WERI-Rb-1 (cell line): Measurements from ENCODE around the gene CCR8.

Experiments used
- DNase-seq: peaks from one replicate; pipeline ENCODE4 v3.0.0-alpha.2; 2020
- H3K27ac ChIP-seq: fragments of 250-450 bp; sonication (Bioruptor Pico); 2 replicates; pipeline ENCODE4 v1.5.1; 2020; ENCODE audit warnings: mild to moderate bottlenecking, moderate library complexity
- H3K27me3 ChIP-seq: fragments of 250-450 bp; sonication (Bioruptor Pico); 2 replicates; pipeline ENCODE4 v1.5.1; 2021; ENCODE audit warnings: mild to moderate bottlenecking, low read depth, moderate library complexity; ENCODE audit not compliant: insufficient read depth, severe bottlenecking
- H3K36me3 ChIP-seq: fragments of 250-450 bp; sonication (Bioruptor Pico); 2 replicates; pipeline ENCODE4 v1.5.1; 2020; ENCODE audit warnings: mild to moderate bottlenecking, moderate library complexity
- H3K4me3 ChIP-seq: 2 replicates; pipeline ENCODE4 v1.5.1; 2011; ENCODE audit warnings: low read depth, mild to moderate bottlenecking, control low read depth, low read length
- H3K9me3 ChIP-seq: fragments of 250-450 bp; sonication (Bioruptor Pico); 2 replicates; pipeline ENCODE4 v1.5.1; 2021; ENCODE audit warnings: mild to moderate bottlenecking, moderate library complexity; ENCODE audit not compliant: severe bottlenecking
- TF ChIP-seq, protein P1 (sequence below): IDR thresholded peaks from 2 replicates; pipeline ENCODE4 v1.5.1; 2011; ENCODE audit warnings: low read depth, mild to moderate bottlenecking, control low read depth, inconsistent platforms, low read length

CCR8 gene, protein sequence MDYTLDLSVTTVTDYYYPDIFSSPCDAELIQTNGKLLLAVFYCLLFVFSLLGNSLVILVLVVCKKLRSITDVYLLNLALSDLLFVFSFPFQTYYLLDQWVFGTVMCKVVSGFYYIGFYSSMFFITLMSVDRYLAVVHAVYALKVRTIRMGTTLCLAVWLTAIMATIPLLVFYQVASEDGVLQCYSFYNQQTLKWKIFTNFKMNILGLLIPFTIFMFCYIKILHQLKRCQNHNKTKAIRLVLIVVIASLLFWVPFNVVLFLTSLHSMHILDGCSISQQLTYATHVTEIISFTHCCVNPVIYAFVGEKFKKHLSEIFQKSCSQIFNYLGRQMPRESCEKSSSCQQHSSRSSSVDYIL

DNA sequence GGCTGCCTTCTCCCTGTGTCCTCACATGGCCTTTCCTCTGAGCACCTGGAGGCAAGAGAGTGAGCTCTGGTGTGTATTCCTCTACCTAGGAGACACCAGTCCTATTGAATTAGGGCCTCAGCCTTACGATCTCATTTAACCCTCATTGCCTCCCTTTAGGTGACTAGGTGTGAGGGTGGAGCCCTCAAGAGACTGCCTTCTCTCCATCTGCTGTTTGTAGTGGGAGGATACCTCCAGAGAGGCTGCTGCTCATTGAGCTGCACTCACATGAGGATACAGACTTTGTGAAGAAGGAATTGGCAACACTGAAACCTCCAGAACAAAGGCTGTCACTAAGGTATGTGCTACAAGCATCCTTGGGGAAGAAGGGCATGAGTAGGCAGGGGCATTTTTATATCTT is at the start of gene CCR8:
Gene CCR8, plus strand, starts transcription at position 217 of the 400 bp plus-strand sequence. CDS start 2,623 bp downstream, outside the sequence.
- Histone ChIP-seq H3K9me3 (peaks cover 4% of the 10 kb centered on the region), H3K4me3 (no peak within 1 kb of the TSS), H3K36me3 (no peaks in the 10 kb centered on the region), H3K27ac (no peak within 1 kb of the TSS), H3K27me3 (no peaks in the 10 kb centered on the region)
- no peak for DNase-seq
- TF ChIP-seq, protein P1, sequence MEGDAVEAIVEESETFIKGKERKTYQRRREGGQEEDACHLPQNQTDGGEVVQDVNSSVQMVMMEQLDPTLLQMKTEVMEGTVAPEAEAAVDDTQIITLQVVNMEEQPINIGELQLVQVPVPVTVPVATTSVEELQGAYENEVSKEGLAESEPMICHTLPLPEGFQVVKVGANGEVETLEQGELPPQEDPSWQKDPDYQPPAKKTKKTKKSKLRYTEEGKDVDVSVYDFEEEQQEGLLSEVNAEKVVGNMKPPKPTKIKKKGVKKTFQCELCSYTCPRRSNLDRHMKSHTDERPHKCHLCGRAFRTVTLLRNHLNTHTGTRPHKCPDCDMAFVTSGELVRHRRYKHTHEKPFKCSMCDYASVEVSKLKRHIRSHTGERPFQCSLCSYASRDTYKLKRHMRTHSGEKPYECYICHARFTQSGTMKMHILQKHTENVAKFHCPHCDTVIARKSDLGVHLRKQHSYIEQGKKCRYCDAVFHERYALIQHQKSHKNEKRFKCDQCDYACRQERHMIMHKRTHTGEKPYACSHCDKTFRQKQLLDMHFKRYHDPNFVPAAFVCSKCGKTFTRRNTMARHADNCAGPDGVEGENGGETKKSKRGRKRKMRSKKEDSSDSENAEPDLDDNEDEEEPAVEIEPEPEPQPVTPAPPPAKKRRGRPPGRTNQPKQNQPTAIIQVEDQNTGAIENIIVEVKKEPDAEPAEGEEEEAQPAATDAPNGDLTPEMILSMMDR = no peak

DNA sequence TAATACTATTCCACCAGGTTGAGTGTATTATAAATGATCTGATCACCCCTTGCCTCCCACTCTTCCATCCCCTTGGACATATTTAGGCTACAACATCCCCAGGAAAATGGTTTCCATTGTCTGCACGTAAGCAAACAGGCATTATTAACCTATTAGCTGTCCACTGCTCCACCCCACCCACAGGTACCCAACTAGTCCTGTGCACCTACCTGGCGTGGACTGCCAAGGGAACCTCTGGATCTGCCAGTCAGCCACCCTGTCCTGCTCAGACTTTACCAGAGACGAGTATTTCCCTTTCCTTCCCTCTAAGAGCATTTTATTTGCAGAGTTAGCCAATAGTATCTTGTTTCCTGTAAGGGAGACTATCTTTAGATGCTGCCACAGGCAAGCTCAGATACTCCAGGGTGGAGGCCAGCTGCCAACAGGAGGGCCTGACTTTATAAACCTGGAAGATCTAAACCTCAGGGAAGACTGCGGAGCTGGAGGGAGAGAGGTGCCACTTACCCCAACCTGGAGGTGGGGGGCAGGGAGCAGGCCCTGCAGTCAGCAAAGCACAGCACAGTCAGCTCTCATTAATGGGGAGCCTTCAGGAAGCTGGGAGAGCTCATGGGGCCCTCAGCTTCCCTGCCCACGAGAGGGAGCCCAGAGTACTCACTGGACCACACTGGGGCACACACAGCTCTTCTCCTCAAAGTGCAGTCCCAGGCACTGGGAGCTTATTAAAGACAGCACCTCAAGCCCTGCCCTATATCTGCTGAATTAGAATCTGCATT is 49.6 kb upstream of the CCR8 start, which contains the start of gene CX3CR1:
Gene CX3CR1, minus strand, starts transcription at position 292 of the 773 bp plus-strand sequence. CDS start 13,527 bp downstream, outside the sequence.
- Histone ChIP-seq H3K36me3 (no peaks in the 10 kb centered on the region), H3K4me3 (no peak within 1 kb of the TSS), H3K9me3 (no peaks in the 10 kb centered on the region), H3K27me3 (no peaks in the 10 kb centered on the region), H3K27ac (no peak within 1 kb of the TSS)
- no peak for DNase-seq
- TF ChIP-seq, protein P1 = no peak

DNA sequence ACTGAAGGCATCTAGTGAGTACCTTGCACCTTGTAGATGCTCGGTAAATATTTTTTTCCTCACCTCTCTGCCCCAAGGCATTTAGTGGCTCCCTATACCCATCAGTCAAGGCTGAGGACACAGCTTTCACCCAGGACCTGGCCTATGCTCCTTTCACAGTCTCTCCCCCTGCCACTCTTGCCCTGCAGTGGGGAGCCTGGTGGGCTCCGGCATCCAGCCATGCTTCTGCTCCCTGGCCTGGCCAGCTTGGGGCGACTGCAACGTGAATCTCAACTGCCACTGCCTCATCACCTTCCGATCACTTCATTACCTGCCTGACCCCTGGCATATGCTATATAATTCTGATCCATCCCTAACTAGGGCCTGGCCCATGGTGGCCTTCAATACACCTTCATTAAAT is 48.9 kb upstream of the CCR8 start:
- H3K27ac ChIP-seq = no peak overlapping the region
- H3K27me3 ChIP-seq = no peaks in the 10 kb centered on the region
- TF ChIP-seq, protein P1 = no peak
- no peak overlapping the region for H3K4me3 ChIP-seq
- no peaks in the 10 kb centered on the region for H3K36me3 ChIP-seq
- no peak for DNase-seq
- H3K9me3 ChIP-seq = no peaks in the 10 kb centered on the region

DNA sequence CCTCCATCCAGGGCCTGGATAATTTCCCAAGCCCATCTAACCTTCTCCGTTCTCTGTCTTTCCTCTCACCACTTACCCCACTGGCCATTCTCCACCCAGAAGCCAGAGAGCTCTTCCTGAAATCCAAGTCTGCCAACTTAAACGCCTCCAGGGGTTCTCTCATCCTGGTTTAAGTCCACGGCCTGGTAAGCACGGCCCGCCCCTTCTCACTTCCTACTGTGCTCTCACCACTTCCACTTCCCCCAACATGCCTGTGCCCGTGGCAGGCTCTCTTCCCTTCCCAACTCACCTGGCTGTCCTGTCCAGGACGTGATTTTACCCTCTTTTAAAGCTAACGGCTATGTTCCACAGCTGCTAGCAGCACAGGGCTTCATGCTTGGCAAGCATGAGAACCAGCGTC is 48.0 kb upstream of the CCR8 start:
- Histone ChIP-seq H3K9me3 (no peaks in the 10 kb centered on the region), H3K27ac (no peak overlapping the region), H3K36me3 (no peaks in the 10 kb centered on the region), H3K27me3 (no peaks in the 10 kb centered on the region), H3K4me3 (no peak overlapping the region)
- DNase-seq = no peak
- TF ChIP-seq, protein P1 = no peak

DNA sequence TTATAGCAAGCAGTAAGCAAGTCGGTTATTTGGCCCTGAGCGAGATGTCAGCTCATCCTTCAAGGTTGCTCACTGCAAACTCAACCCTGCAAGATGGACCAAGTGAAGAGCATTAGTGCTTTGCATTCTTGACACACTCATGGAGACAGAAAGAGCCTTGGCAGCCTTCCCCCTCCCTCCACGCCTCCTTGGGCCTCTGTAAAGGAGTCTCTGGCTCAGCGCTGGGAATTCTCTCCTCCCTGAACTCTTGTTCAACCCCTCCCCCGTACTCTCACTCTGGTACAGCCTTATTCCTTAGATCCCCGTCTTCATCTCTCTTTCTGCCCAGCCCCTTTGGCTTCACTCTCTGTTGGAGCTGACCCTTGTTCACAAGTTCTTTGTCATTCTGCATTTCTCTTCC is 47.5 kb upstream of the CCR8 start:
- Histone ChIP-seq H3K27ac (no peak overlapping the region), H3K4me3 (no peak overlapping the region), H3K36me3 (no peaks in the 10 kb centered on the region), H3K9me3 (no peaks in the 10 kb centered on the region), H3K27me3 (no peaks in the 10 kb centered on the region)
- TF ChIP-seq, protein P1 = no peak
- no peak for DNase-seq
